Measurements from ENCODE around the gene NENF. TPM values are rescaled to one million over a fixed set of nuclear protein-coding genes. Genes with fewer than 3 reads are reported as not detected.
A peak's percentile ranks its signal among the peaks of the same experiment; 100 is the strongest.

The NENF gene
- total RNA-seq, 6 experiments from 2014 or later, result 43.7 to 47.7 (median 46.3) TPM

DNA sequence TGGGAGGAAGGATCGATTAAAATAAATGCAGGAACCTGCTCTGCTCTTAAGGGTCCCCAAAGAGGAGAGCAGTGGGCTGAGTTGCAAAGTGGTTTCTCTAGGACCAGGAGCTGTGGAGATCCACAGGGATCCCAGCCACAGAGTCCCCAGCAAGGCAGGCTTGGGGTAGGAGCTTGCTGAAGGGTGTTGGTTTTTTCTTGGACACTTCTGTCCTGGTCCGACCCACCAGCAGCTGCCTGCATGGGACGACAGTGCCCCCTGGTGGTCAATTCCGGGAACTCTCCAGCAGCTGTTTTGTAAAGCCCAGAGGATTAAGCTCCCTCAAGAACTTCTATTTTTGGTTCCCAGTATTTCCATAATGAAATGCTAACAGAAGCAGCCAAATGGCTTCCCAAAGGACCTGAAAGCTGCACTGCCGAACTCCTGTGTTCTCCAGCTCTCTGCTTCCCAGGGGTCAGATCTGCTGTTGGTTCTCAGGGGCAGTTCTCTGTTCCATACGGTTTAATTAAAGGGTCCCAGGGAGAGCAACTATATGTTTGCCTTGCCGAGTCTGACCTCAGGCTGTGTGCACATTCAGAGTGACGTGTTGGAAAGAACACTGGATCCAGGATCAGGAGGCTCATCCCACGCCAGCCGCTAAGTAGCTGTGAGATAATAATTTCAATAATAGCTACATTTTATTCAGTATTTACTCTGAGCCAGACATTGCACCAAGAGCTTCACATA, 23.2 kb downstream of the NENF start:
- Mint-ChIP-seq H3K27me3 (ENCODE audit: insufficient read depth) (peaks cover 7% of the 10 kb centered on the region), H3K27ac (no peak overlapping the region), H3K36me3 (ENCODE audit: low read depth) (no peaks in the 10 kb centered on the region), H3K4me1 (ENCODE audit: low read depth) (peaks cover 11% of the 10 kb centered on the region), H3K4me3 (no peak overlapping the region), H3K9me3 (peaks cover 6% of the 10 kb centered on the region; the same call in 1 of the 2 replicates)
- TF ChIP-seq, protein P1, sequence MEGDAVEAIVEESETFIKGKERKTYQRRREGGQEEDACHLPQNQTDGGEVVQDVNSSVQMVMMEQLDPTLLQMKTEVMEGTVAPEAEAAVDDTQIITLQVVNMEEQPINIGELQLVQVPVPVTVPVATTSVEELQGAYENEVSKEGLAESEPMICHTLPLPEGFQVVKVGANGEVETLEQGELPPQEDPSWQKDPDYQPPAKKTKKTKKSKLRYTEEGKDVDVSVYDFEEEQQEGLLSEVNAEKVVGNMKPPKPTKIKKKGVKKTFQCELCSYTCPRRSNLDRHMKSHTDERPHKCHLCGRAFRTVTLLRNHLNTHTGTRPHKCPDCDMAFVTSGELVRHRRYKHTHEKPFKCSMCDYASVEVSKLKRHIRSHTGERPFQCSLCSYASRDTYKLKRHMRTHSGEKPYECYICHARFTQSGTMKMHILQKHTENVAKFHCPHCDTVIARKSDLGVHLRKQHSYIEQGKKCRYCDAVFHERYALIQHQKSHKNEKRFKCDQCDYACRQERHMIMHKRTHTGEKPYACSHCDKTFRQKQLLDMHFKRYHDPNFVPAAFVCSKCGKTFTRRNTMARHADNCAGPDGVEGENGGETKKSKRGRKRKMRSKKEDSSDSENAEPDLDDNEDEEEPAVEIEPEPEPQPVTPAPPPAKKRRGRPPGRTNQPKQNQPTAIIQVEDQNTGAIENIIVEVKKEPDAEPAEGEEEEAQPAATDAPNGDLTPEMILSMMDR (IDR thresholded peaks at IDR 0.05), result peak; percentile 99
- peak; percentile 71 for DNase-seq

DNA sequence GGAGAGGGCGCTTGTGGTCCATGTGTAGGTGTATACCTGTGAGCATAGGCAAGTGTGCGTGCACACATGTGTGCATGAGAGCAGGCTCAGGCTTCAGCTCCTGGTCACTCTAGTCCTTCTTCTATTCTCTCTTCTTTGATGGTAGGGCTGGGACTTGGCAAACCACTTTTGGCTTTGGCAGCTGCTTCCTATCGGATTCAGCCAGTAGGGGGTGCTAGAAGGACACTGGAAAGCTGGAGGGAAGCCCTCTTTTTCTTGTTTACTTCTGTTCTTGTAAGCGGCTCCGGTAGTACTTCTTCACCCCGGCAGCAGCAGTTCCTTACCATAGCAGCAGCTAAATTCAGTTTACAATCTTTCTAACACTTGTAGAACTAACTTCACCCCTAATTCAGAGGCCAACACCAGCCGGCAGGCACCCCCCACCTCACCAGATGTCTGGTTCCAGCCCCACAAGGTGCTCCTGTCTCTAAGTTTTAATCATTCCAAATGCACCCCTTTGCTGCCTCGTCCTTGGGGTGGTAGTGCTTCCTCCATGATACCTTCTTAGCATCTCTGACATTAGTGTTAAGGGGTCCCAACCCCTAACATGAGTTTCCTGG, 25.1 kb downstream of the NENF start:
- peaks cover 18% of the 10 kb centered on the region for H3K27me3 Mint-ChIP-seq (ENCODE audit: insufficient read depth)
- no peaks in the 10 kb centered on the region for H3K36me3 Mint-ChIP-seq (ENCODE audit: low read depth)
- H3K27ac Mint-ChIP-seq, result no peak overlapping the region
- DNase-seq, result peak; percentile 62
- TF ChIP-seq, protein P1 (IDR thresholded peaks at IDR 0.05), result peak; percentile 85
- H3K9me3 Mint-ChIP-seq, result peaks cover 6% of the 10 kb centered on the region; the same call in 1 of the 2 replicates
- H3K4me3 Mint-ChIP-seq, result no peak overlapping the region
- H3K4me1 Mint-ChIP-seq (ENCODE audit: low read depth), result peaks cover 4% of the 10 kb centered on the region

DNA sequence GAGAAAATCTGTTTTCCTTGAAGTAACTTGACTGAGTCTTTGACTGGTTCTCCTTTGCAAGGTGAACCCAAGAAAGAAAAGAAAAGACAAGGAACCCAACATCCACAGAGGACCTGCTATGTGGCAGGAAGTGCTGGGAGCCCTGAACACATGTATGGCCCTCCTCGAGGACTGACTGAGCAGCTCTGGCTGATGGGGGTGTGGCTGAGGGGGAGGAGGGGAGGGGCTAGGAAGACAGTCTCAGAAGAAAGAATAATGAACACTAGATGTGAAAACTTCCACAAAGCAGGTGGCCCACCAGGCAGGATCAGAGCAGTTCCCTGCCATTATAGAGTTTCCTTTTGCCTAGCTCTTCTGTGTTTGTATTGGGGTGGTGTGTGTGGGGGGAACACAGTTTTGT, 26.1 kb downstream of the NENF start:
- Mint-ChIP-seq H3K27me3 (ENCODE audit: insufficient read depth) (peaks cover 24% of the 10 kb centered on the region), H3K27ac (no peak overlapping the region), H3K36me3 (ENCODE audit: low read depth) (no peaks in the 10 kb centered on the region), H3K9me3 (peaks cover 6% of the 10 kb centered on the region; the same call in 1 of the 2 replicates), H3K4me1 (ENCODE audit: low read depth) (no peaks in the 10 kb centered on the region), H3K4me3 (no peak overlapping the region)
- TF ChIP-seq, protein P1 (IDR thresholded peaks at IDR 0.05), result no peak
- no peak for DNase-seq

DNA sequence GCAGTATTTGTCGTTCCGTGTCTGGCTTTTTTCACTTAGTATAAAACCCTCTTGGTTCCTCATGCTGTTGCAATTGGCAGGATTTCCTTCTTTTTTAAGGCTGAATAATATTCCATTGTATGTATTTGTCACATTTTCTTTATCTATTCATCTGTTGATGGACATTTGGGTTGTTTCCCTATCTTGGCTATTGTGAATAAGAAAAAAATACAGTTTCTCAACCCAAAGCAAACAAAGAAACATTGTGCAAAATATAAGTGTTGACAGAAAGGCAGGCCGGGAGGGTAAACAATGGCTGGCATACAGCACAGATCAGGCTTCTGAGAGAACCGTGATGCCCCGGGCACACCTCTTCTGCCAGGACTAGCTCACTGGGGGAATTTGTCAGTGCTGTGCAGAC, 26.9 kb downstream of the NENF start:
- Mint-ChIP-seq H3K4me1 (ENCODE audit: low read depth) (no peaks in the 10 kb centered on the region), H3K27me3 (ENCODE audit: insufficient read depth) (peaks cover 28% of the 10 kb centered on the region), H3K36me3 (ENCODE audit: low read depth) (no peaks in the 10 kb centered on the region), H3K4me3 (no peak overlapping the region), H3K27ac (no peak overlapping the region), H3K9me3 (peaks cover 6% of the 10 kb centered on the region; the same call in 1 of the 2 replicates)
- TF ChIP-seq, protein P1 (IDR thresholded peaks at IDR 0.05), result no peak
- DNase-seq, result no peak

DNA sequence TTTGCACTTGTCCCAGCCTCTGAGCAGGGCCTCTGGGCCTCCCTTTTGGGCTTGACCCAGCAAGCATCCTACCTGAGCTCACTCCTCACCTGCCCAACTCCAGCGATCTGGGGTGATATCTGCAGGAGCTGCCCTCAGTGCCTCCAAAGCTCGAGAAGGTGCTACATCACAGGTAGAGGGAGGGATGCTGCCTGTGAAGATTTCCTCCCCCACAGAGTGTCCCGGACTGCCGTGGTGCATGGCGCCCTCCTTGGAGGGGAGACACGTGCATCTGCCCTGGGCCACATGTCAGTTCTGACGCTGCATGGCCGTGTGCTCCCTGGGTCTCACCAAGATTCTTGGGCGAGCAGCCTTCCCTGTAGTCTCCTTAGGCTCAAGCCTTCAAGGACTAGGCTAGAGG, 27.7 kb downstream of the NENF start:
- Mint-ChIP-seq H3K36me3 (ENCODE audit: low read depth) (no peaks in the 10 kb centered on the region), H3K27ac (no peak overlapping the region), H3K9me3 (peaks cover 6% of the 10 kb centered on the region; the same call in 1 of the 2 replicates), H3K27me3 (ENCODE audit: insufficient read depth) (peaks cover 30% of the 10 kb centered on the region), H3K4me1 (ENCODE audit: low read depth) (no peaks in the 10 kb centered on the region), H3K4me3 (no peak overlapping the region)
- TF ChIP-seq, protein P1 (IDR thresholded peaks at IDR 0.05), result no peak
- no peak for DNase-seq
